Measurements from ENCODE around the gene LRCH3. TPM values are rescaled to one million over a fixed set of nuclear protein-coding genes. Genes with fewer than 3 reads are reported as not detected.

LRCH3 gene
- total RNA-seq, 1 donor from 2014 or later: 22.2 TPM

GRCh38 chr3:197749315-197749600, 41.8 kb upstream of the LRCH3 start:
- TF ChIP-seq, protein P1, sequence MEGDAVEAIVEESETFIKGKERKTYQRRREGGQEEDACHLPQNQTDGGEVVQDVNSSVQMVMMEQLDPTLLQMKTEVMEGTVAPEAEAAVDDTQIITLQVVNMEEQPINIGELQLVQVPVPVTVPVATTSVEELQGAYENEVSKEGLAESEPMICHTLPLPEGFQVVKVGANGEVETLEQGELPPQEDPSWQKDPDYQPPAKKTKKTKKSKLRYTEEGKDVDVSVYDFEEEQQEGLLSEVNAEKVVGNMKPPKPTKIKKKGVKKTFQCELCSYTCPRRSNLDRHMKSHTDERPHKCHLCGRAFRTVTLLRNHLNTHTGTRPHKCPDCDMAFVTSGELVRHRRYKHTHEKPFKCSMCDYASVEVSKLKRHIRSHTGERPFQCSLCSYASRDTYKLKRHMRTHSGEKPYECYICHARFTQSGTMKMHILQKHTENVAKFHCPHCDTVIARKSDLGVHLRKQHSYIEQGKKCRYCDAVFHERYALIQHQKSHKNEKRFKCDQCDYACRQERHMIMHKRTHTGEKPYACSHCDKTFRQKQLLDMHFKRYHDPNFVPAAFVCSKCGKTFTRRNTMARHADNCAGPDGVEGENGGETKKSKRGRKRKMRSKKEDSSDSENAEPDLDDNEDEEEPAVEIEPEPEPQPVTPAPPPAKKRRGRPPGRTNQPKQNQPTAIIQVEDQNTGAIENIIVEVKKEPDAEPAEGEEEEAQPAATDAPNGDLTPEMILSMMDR (IDR thresholded peaks at IDR 0.05): no peak
- DNase-seq (ENCODE audit: low spot score in 2 of 2): no peak
- H3K27ac ChIP-seq: peak overlapping the region; percentile 96 to 100
- H3K4me3 ChIP-seq: peak overlapping the region; percentile 74 to 95
- no peaks in the 10 kb centered on the region for H3K36me3 ChIP-seq
- intact Hi-C loops (cut with DNase I): loop anchor here (1.0 to 2.0 kb wide), 2 partner anchors 12 to 36 kb away; no protein-coding TSS in a partner anchor
- H3K27me3 ChIP-seq: no peaks in the 10 kb centered on the region
- H3K9me3 ChIP-seq: no peaks in the 10 kb centered on the region
- H3K4me1 ChIP-seq: peaks cover 0 to 17% of the 10 kb centered on the region in 2 donors

- intact Hi-C loops (cut with DNase I): loop anchor here (1.0 to 2.0 kb wide), 3 partner anchors 12 to 42 kb away; partner anchors contain the start of gene LRCH3
- DNase-seq (ENCODE audit: low spot score in 2 of 2): peak; percentile 60 to 94
- H3K4me1 ChIP-seq: peaks cover 0 to 17% of the 10 kb centered on the region in 2 donors
- H3K27me3 ChIP-seq: no peaks in the 10 kb centered on the region
- no peaks in the 10 kb centered on the region for H3K36me3 ChIP-seq
- TF ChIP-seq, protein P1 (IDR thresholded peaks at IDR 0.05): peak; percentile 48 to 73 (median 60)
- peak within 1 kb of the TSS; percentile 96 to 100 for H3K27ac ChIP-seq
- H3K4me3 ChIP-seq: peak within 1 kb of the TSS; percentile 74 to 95
- H3K9me3 ChIP-seq: no peaks in the 10 kb centered on the region
Observed at GRCh38 chr3:197749601-197750395, 41.3 kb upstream of the LRCH3 start, which contains the start of gene FYTTD1. FYTTD1 (plus strand) TSS chr3:197749883; CDS start chr3:197749972, 89 bp downstream.

DNA sequence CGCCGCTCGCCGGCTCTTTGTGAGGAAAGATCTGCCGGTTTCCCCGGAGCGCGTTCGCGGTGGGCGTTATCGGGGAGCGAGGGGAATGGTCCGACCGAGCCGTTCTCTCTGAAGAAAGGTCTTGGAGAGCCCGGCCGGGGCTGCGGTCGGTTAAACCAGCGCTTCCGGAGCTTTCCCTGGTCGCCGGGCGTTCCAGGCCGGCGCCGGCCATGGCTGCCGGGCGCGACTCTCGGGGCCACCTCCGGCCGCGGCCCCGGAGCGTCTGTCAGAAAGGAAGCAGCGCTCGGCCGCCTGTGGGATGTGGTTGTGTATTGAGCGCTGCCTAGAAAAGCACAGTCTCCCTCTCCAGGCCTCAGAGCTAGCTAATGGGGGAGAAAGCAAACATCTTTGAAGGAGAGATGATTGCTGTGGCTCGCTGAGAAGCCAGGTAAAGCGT, 40.6 kb upstream of the LRCH3 start:
- intact Hi-C loops (cut with DNase I): loop anchor here (1.0 kb wide), 1 partner anchor 41 kb away; the partner anchor contains the start of gene LRCH3
- H3K27me3 ChIP-seq: no peaks in the 10 kb centered on the region
- TF ChIP-seq, protein P1 (IDR thresholded peaks at IDR 0.05): peak in 1 of 3 experiments; percentile 13
- peaks cover 0 to 17% of the 10 kb centered on the region in 2 donors for H3K4me1 ChIP-seq
- no peaks in the 10 kb centered on the region for H3K9me3 ChIP-seq
- H3K36me3 ChIP-seq: no peaks in the 10 kb centered on the region
- peak; percentile 14 to 86 for DNase-seq (ENCODE audit: low spot score in 2 of 2)
- H3K27ac ChIP-seq: peak overlapping the region; percentile 96 to 100
- peak overlapping the region; percentile 74 to 95 for H3K4me3 ChIP-seq

- DNase-seq (ENCODE audit: low spot score in 2 of 2): peak; percentile 37 to 84
- Histone ChIP-seq H3K4me1 (peaks cover 0 to 17% of the 10 kb centered on the region in 2 donors), H3K9me3 (no peaks in the 10 kb centered on the region), H3K36me3 (no peaks in the 10 kb centered on the region), H3K27ac (peak overlapping the region; percentile 96 to 100), H3K27me3 (no peaks in the 10 kb centered on the region), H3K4me3 (peak overlapping the region; percentile 74 to 95)
- TF ChIP-seq, protein P1 (IDR thresholded peaks at IDR 0.05): no peak
- intact Hi-C loops (cut with DNase I): loop anchor here (1.0 kb wide), 1 partner anchor 40 kb away; the partner anchor contains the start of gene LRCH3
Observed at GRCh38 chr3:197750858-197751737, 40.0 kb upstream of the LRCH3 start.

GRCh38 chr3:197752107-197752506, 38.9 kb upstream of the LRCH3 start:
- Histone ChIP-seq H3K4me1 (peaks cover 0 to 17% of the 10 kb centered on the region in 2 donors), H3K36me3 (no peaks in the 10 kb centered on the region)

More at GRCh38 chr3:197752107-197752506, 38.9 kb upstream of the LRCH3 start:
- peak overlapping the region; percentile 96 to 100 for H3K27ac ChIP-seq
- no peak for DNase-seq (ENCODE audit: low spot score in 2 of 2)
- TF ChIP-seq, protein P1 (IDR thresholded peaks at IDR 0.05): no peak
- peak overlapping the region; percentile 74 to 95 for H3K4me3 ChIP-seq
- intact Hi-C loops (cut with DNase I): no loop called here
- no peaks in the 10 kb centered on the region for H3K27me3 ChIP-seq
- no peaks in the 10 kb centered on the region for H3K9me3 ChIP-seq

All from ascending aorta (tissue), 2 donors.